ENCODE data around the gene CLCNKA.

- TF ChIP-seq CTCF (IDR thresholded peaks at IDR 0.05) (no peak), POLR2A (IDR thresholded peaks at IDR 0.05) (no peak)
These were observed 24.1 kb upstream of the CLCNKA start for GRCh38 chr1:15997637-15998280.

All from right lobe of liver (tissue), 4 donors.